SK-N-MC (cell line): ENCODE results near the gene RAB17.

ENCODE experiments used
- DNase-seq: peaks from one replicate; pipeline ENCODE4 v3.0.0-alpha.2; 2011; ENCODE audit warnings: low read depth, low spot score
- H3K27ac ChIP-seq: fragments of 200-600 bp; sonication (generic); 2 replicates; pipeline ENCODE4 v1.5.1; 2016; ENCODE audit warnings: mixed run types
- H3K36me3 ChIP-seq: fragments of 200-600 bp; sonication (generic); 2 replicates; pipeline ENCODE4 v1.6.1; 2017; ENCODE audit warnings: antibody characterized with exemption, low read length, mixed read lengths; ENCODE audit not compliant: insufficient read depth
- H3K4me3 ChIP-seq: fragments of 200-600 bp; sonication (generic); 2 replicates; pipeline ENCODE4 v1.5.1; 2016
- H3K9ac ChIP-seq: fragments of 200-600 bp; sonication (generic); 2 replicates; pipeline ENCODE4 v1.8.0; 2017; ENCODE audit warnings: mixed run types, mixed read lengths; ENCODE audit not compliant: insufficient read length
- H3K9me3 ChIP-seq: fragments of 200-600 bp; sonication (generic); 2 replicates; pipeline ENCODE4 v1.6.1; 2017; ENCODE audit warnings: low read depth, mild to moderate bottlenecking, antibody characterized with exemption, low read length, moderate library complexity, mixed read lengths
- EZH2 ChIP-seq: fragments of 200-600 bp; sonication (generic); IDR thresholded peaks from one replicate; pipeline ENCODE4 v1.6.1; 2017; ENCODE audit warnings: antibody characterized with exemption
- FOXP2 ChIP-seq: optimal IDR thresholded peaks from 2 replicates; pipeline ENCODE3; 2011; ENCODE audit warnings: mild to moderate bottlenecking, moderate library complexity; ENCODE audit not compliant: insufficient read depth; ENCODE audit errors: extremely low read length, control extremely low read depth
- POLR2AphosphoS5 ChIP-seq: IDR thresholded peaks from 2 replicates; pipeline ENCODE4 v1.6.1; 2012; ENCODE audit warnings: mild to moderate bottlenecking, low read depth, low read length, borderline replicate concordance

Gene RAB17

GRCh38 chr2:237556773-237557632 lies 33.5 kb downstream of the RAB17 start:
- H3K27ac ChIP-seq, result no peak overlapping the region
- TF ChIP-seq FOXP2 (no peak), POLR2AphosphoS5 (no peak), EZH2 (no peak)
- H3K9me3 ChIP-seq, result no peaks in the 10 kb centered on the region
- H3K4me3 ChIP-seq, result no peak overlapping the region
- DNase-seq, result no peak
- H3K9ac ChIP-seq, result no peak overlapping the region
- no peaks in the 10 kb centered on the region for H3K36me3 ChIP-seq

- Histone ChIP-seq H3K9me3 (no peaks in the 10 kb centered on the region), H3K9ac (no peak overlapping the region), H3K27ac (no peak overlapping the region), H3K4me3 (no peak overlapping the region), H3K36me3 (no peaks in the 10 kb centered on the region)
- TF ChIP-seq FOXP2 (no peak), EZH2 (no peak), POLR2AphosphoS5 (no peak)
- no peak for DNase-seq
These were observed 35.0 kb downstream of the RAB17 start for GRCh38 chr2:237555560-237555959.

- H3K4me3 ChIP-seq, result no peak overlapping the region
- no peak for DNase-seq
- no peak for TF ChIP-seq EZH2
- no peak for TF ChIP-seq POLR2AphosphoS5
- TF ChIP-seq FOXP2, result no peak
- no peaks in the 10 kb centered on the region for H3K36me3 ChIP-seq
- no peak overlapping the region for H3K27ac ChIP-seq
- no peaks in the 10 kb centered on the region for H3K9me3 ChIP-seq
- no peak overlapping the region for H3K9ac ChIP-seq
These were observed 36.6 kb downstream of the RAB17 start for GRCh38 chr2:237553948-237554347.

GRCh38 chr2:237552908-237553307 lies 37.6 kb downstream of the RAB17 start:
- Histone ChIP-seq H3K36me3 (no peaks in the 10 kb centered on the region), H3K27ac (no peak overlapping the region), H3K9ac (no peak overlapping the region), H3K9me3 (no peaks in the 10 kb centered on the region), H3K4me3 (no peak overlapping the region)
- DNase-seq, result no peak
- no peak for TF ChIP-seq POLR2AphosphoS5
- TF ChIP-seq EZH2, result no peak
- no peak for TF ChIP-seq FOXP2

- Histone ChIP-seq H3K4me3 (no peak overlapping the region), H3K9ac (no peak overlapping the region), H3K9me3 (no peaks in the 10 kb centered on the region), H3K36me3 (no peaks in the 10 kb centered on the region), H3K27ac (no peak overlapping the region)
- DNase-seq, result no peak
- TF ChIP-seq FOXP2 (no peak), POLR2AphosphoS5 (no peak), EZH2 (no peak)
These were observed 39.4 kb downstream of the RAB17 start for GRCh38 chr2:237551071-237551574.

GRCh38 chr2:237549643-237550415 lies 40.7 kb downstream of the RAB17 start:
- TF ChIP-seq FOXP2 (no peak), POLR2AphosphoS5 (no peak), EZH2 (no peak)
- Histone ChIP-seq H3K9me3 (no peaks in the 10 kb centered on the region), H3K9ac (no peak overlapping the region), H3K4me3 (no peak overlapping the region), H3K27ac (no peak overlapping the region), H3K36me3 (no peaks in the 10 kb centered on the region)
- DNase-seq, result no peak

GRCh38 chr2:237549216-237549615 lies 41.3 kb downstream of the RAB17 start:
- DNase-seq, result no peak
- no peak overlapping the region for H3K9ac ChIP-seq
- H3K36me3 ChIP-seq, result no peaks in the 10 kb centered on the region
- H3K27ac ChIP-seq, result no peak overlapping the region
- H3K9me3 ChIP-seq, result no peaks in the 10 kb centered on the region
- no peak overlapping the region for H3K4me3 ChIP-seq
- no peak for TF ChIP-seq EZH2
- TF ChIP-seq POLR2AphosphoS5, result no peak
- no peak for TF ChIP-seq FOXP2

- TF ChIP-seq FOXP2 (no peak), EZH2 (no peak), POLR2AphosphoS5 (no peak)
- Histone ChIP-seq H3K9ac (no peak overlapping the region), H3K27ac (no peak overlapping the region), H3K36me3 (no peaks in the 10 kb centered on the region), H3K9me3 (no peaks in the 10 kb centered on the region), H3K4me3 (no peak overlapping the region)
- DNase-seq, result no peak
These were observed 42.6 kb downstream of the RAB17 start for GRCh38 chr2:237547841-237548416.
